Endothelial cell of umbilical vein (primary cell): ENCODE results near the gene RBM38. TPM values are rescaled to one million over a fixed set of nuclear protein-coding genes. Genes with fewer than 3 reads are reported as not detected.

Experiments used
- BruUV-seq: library from RNA; stranded (reverse); fragments of 400-500 nt; replicated peaks from 2 replicates; lab custom pipeline; 2021; lab: Mats Ljungman, UMichigan
- CTCF ChIA-PET: fragments of 300-600, 350-600 bp; sonication (Branson Sonifier 250); formaldehyde crosslinking; loops from one replicate; lab custom pipeline; 2021; ENCODE audit warnings: antibody characterized with exemption, inconsistent platforms; lab: Charles Lee
- POLR2A ChIA-PET: fragments of 300-600, 350-600 bp; sonication (Branson Sonifier 250); formaldehyde crosslinking; loops from one replicate; lab custom pipeline; 2021; ENCODE audit warnings: antibody characterized with exemption, inconsistent platforms; lab: Charles Lee
- DNase-seq: peaks from one replicate; pipeline ENCODE4 v3.0.0-alpha.2; 2011; ENCODE audit warnings: low read depth, low spot score
- FAIRE-seq: peaks from 2 replicates; lab custom pipeline; 2011; peaks lifted over from hg19 to GRCh38; lab: Jason Lieb, UNC
- H2AFZ ChIP-seq: 2 replicates; pipeline ENCODE4 v1.6.0; 2012; ENCODE audit warnings: low read depth, low read length, control low read depth, inconsistent platforms
- H3K27ac ChIP-seq: 2 replicates; pipeline ENCODE4 v1.5.1; 2011; ENCODE audit warnings: low read depth, mild to moderate bottlenecking, control low read depth, low read length, moderate library complexity; ENCODE audit not compliant: insufficient read depth
- H3K27me3 ChIP-seq, 2 experiments: 2 replicates each; pipeline versions ENCODE4 v1.6.0 to v1.6.1; 2011; ENCODE audit warnings: low read length in 2 of 2, mixed read lengths in 1 of 2; ENCODE audit not compliant: control insufficient read depth in 2 of 2, insufficient read depth in 2 of 2
- H3K36me3 ChIP-seq, 2 experiments: 2 replicates in 1 of 2; 3 replicates in 1 of 2; pipeline ENCODE4 v1.5.1; 2011; ENCODE audit warnings: low read length in 2 of 2, mild to moderate bottlenecking in 1 of 2, moderate library complexity in 1 of 2; ENCODE audit not compliant: control insufficient read depth in 2 of 2, insufficient read depth in 2 of 2; ENCODE audit errors: extremely low read depth in 1 of 2
- H3K4me1 ChIP-seq: 3 replicates; pipeline ENCODE4 v1.5.1; 2011; ENCODE audit warnings: mild to moderate bottlenecking, low read length; ENCODE audit not compliant: control insufficient read depth, insufficient read depth; ENCODE audit errors: extremely low read depth
- H3K4me2 ChIP-seq: 2 replicates; pipeline ENCODE4 v1.6.1; 2011; ENCODE audit warnings: low read length, control low read depth, mixed read lengths; ENCODE audit not compliant: insufficient read depth
- H3K4me3 ChIP-seq, 3 experiments: fragments of 200-600 bp in 1 of 3; sonication (generic), shearing (Covaris generic) in 1 of 3; replicated peaks in 1 of 3; 2 replicates each; pipeline ENCODE4 v1.5.1; 2011 to 2016; ENCODE audit warnings: control low read depth in 3 of 3, low read length in 3 of 3, mild to moderate bottlenecking in 2 of 3, inconsistent platforms in 1 of 3, low read depth in 1 of 3, moderate library complexity in 1 of 3; ENCODE audit not compliant: insufficient read depth in 1 of 3
- H3K79me2 ChIP-seq: 2 replicates; pipeline ENCODE4 v1.6.0; 2012; ENCODE audit warnings: low read length, inconsistent platforms; ENCODE audit not compliant: control insufficient read depth, insufficient read depth
- H3K9ac ChIP-seq: replicated peaks from 2 replicates; pipeline ENCODE3; 2011; ENCODE audit warnings: low read length, control low read depth; ENCODE audit not compliant: insufficient read depth; ENCODE audit errors: extremely low read depth
- H3K9me1 ChIP-seq: replicated peaks from 3 replicates; pipeline ENCODE4 v1.6.0; 2011; ENCODE audit warnings: mild to moderate bottlenecking, low read length; ENCODE audit not compliant: control insufficient read depth, insufficient read depth; ENCODE audit errors: extremely low read depth
- H3K9me3 ChIP-seq: replicated peaks from 2 replicates; pipeline ENCODE4 v1.5.1; 2012; ENCODE audit warnings: low read length, inconsistent platforms; ENCODE audit not compliant: control insufficient read depth, insufficient read depth
- H4K20me1 ChIP-seq: replicated peaks from 2 replicates; pipeline ENCODE3; 2011; ENCODE audit warnings: mild to moderate bottlenecking, low read length; ENCODE audit not compliant: control insufficient read depth, insufficient read depth; ENCODE audit errors: extremely low read depth
- EZH2 ChIP-seq: IDR thresholded peaks from 2 replicates; pipeline ENCODE4 v1.6.1; 2012; ENCODE audit warnings: borderline replicate concordance, low read depth, mild to moderate bottlenecking, moderate library complexity, low read length, inconsistent platforms; ENCODE audit not compliant: severe bottlenecking
- FOS ChIP-seq: IDR thresholded peaks from 2 replicates; pipeline ENCODE4 v1.6.1; 2011; ENCODE audit warnings: mild to moderate bottlenecking, low read length, moderate library complexity, borderline replicate concordance; ENCODE audit not compliant: insufficient read depth
- GATA2 ChIP-seq: IDR thresholded peaks from 2 replicates; pipeline ENCODE4 v1.7.0; 2011; ENCODE audit warnings: low read depth, mild to moderate bottlenecking, moderate library complexity, mixed read lengths, low read length; ENCODE audit not compliant: insufficient read length, insufficient read depth
- JUN ChIP-seq: IDR thresholded peaks from 2 replicates; pipeline ENCODE4 v1.6.1; 2011; ENCODE audit warnings: borderline replicate concordance, low read depth; ENCODE audit not compliant: insufficient read length, insufficient read depth
- MAX ChIP-seq: IDR thresholded peaks from 2 replicates; pipeline ENCODE4 v1.6.1; 2011; ENCODE audit not compliant: insufficient read depth, insufficient read length
- MYC ChIP-seq: IDR thresholded peaks from one replicate; pipeline ENCODE4 v1.6.1; 2011; ENCODE audit warnings: mild to moderate bottlenecking, low read depth, low read length
- POLR2A ChIP-seq: IDR thresholded peaks from 2 replicates; pipeline ENCODE4 v1.6.1; 2012; ENCODE audit warnings: low read depth, mild to moderate bottlenecking, control low read depth, low read length
- POLR2AphosphoS5 ChIP-seq: IDR thresholded peaks from 2 replicates; pipeline ENCODE4 v1.6.1; 2012; ENCODE audit warnings: low read depth, mild to moderate bottlenecking, control low read depth, low read length, moderate library complexity; ENCODE audit not compliant: insufficient read depth
- dilution Hi-C: fragments of 300-500 bp; cut with MboI; formaldehyde crosslinking; loops from one replicate; pipeline ENCODE4 v1.15.0; 2019; ENCODE audit warnings: low sequenced_read_pairs; ENCODE audit not compliant: extremely low pct_ligation_motif_present
- intact Hi-C: fragments of 100-400 bp; cut with micrococcal nuclease; formaldehyde crosslinking; loops from one replicate; pipeline ENCODE4 v1.10.0; 2022
- polyA plus RNA-seq, 4 experiments: library from polyadenylated mRNA; depleted of rRNA in 3 of 4; stranded (reverse) in 3 of 4; unstranded in 1 of 4; fragments of >200 nt; gene quantifications; 2 replicates each; pipeline versions ENCODE4 v1.2.1 to v1.2.3, GENCODE V29; 2011 to 2012; ENCODE audit warnings: missing spikeins in 1 of 4
- total RNA-seq: library from RNA; stranded (reverse); gene quantifications from 2 replicates; pipeline ENCODE4 v1.2.3, GENCODE V29; 2021
- TF ChIP-seq, protein P1 (sequence below), 2 donors: IDR thresholded peaks; 1 replicate in 1 of 2; 2 replicates in 1 of 2; pipeline ENCODE4 v1.5.1; 2011; ENCODE audit warnings: low read length in 2 of 2, mild to moderate bottlenecking in 2 of 2, moderate library complexity in 2 of 2, control low read depth in 1 of 2, inconsistent platforms in 1 of 2, low read depth in 1 of 2; ENCODE audit not compliant: insufficient read depth in 1 of 2; ENCODE audit errors: extremely low read depth in 1 of 2

The RBM38 gene
- total and polyA plus RNA-seq, 2 donors (not counting 3 experiments of a cell fraction or from before 2014, with no cell fraction given) = 22.1 to 37.4 TPM

DNA sequence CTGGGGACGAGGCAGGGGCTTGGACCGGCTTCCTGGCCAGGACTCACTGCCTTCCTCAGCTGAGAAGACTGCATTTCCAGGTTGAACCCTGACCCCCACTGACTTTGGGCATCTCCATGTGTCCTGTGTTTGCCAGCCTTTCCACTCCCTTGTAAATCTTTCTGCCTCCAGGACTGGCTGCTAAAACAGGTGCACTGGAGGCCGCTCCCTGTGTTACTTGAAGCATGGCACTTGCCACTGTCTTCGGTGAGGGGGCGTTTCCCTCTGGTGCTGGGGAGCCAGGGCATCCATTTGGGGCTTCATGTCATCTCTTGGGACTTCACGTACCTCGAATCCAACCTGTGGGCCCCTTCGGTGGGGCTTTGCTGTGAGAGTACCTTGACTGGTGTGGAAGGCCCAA, 6.7 kb upstream of the RBM38 start:
- H3K79me2 ChIP-seq = no peaks in the 10 kb centered on the region
- peaks cover 2% of the 10 kb centered on the region for H3K4me1 ChIP-seq
- BruUV-seq = no TSS peak
- H4K20me1 ChIP-seq = no peaks in the 10 kb centered on the region
- H3K9me3 ChIP-seq = no peaks in the 10 kb centered on the region
- dilution Hi-C loops (no loop called here), intact Hi-C loops (loop anchor here (5.0 to 10.0 kb wide), 3 partner anchors 208 to 828 kb away; partner anchors contain the start of gene PMEPA1)
- H3K27me3 ChIP-seq = no peaks in the 10 kb centered on the region
- H2AFZ ChIP-seq = no peak overlapping the region
- CTCF ChIA-PET = interaction anchor here (1.1 to 7.3 kb wide), 3 partner anchors 9 to 111 kb away, joined by 3 to 86 read pairs (median 4); no protein-coding TSS in a partner anchor
- H3K27ac ChIP-seq = no peak overlapping the region
- peaks cover 0 to 4% of the 10 kb centered on the region in 2 experiments for H3K36me3 ChIP-seq
- no peak overlapping the region for H3K4me3 ChIP-seq
- H3K9ac ChIP-seq = no peak overlapping the region
- H3K9me1 ChIP-seq = no peaks in the 10 kb centered on the region
- no peak for DNase-seq
- POLR2A ChIA-PET = no interaction called here
- no peak for TF ChIP-seq MYC
- TF ChIP-seq POLR2A = no peak
- TF ChIP-seq EZH2 = no peak
- TF ChIP-seq FOS = no peak
- no peak for TF ChIP-seq MAX
- TF ChIP-seq, protein P1, sequence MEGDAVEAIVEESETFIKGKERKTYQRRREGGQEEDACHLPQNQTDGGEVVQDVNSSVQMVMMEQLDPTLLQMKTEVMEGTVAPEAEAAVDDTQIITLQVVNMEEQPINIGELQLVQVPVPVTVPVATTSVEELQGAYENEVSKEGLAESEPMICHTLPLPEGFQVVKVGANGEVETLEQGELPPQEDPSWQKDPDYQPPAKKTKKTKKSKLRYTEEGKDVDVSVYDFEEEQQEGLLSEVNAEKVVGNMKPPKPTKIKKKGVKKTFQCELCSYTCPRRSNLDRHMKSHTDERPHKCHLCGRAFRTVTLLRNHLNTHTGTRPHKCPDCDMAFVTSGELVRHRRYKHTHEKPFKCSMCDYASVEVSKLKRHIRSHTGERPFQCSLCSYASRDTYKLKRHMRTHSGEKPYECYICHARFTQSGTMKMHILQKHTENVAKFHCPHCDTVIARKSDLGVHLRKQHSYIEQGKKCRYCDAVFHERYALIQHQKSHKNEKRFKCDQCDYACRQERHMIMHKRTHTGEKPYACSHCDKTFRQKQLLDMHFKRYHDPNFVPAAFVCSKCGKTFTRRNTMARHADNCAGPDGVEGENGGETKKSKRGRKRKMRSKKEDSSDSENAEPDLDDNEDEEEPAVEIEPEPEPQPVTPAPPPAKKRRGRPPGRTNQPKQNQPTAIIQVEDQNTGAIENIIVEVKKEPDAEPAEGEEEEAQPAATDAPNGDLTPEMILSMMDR (IDR thresholded peaks at IDR 0.05; ENCODE audit: extremely low read depth in 1 of 2, insufficient read depth in 1 of 2, low read depth in 1 of 2, low read length in 2 of 2) = no peak
- TF ChIP-seq GATA2 = no peak
- no peak for TF ChIP-seq JUN
- TF ChIP-seq POLR2AphosphoS5 = no peak
- H3K4me2 ChIP-seq = no peak overlapping the region
- FAIRE-seq = no peak
